GM23338 (cell line): Measurements from ENCODE around the gene DSCAML1. TPM values are rescaled to one million over a fixed set of nuclear protein-coding genes. Genes with fewer than 3 reads are reported as not detected.

Experiments used
- ATAC-seq: fragments of 200-7000 bp; cut with Tn5 transposase; 3 replicates; pipeline ENCODE4 v1.9.1; 2020
- DNase-seq: peaks from one replicate; pipeline ENCODE4 v3.0.0-alpha.2; 2015; ENCODE audit warnings: low spot score
- H2AFZ ChIP-seq: fragments of 200-600 bp; sonication (generic); 2 replicates; pipeline ENCODE4 v1.8.0; 2016; ENCODE audit warnings: antibody characterized with exemption, mild to moderate bottlenecking, moderate library complexity
- H3F3A ChIP-seq: fragments of 200-600 bp; sonication (generic); replicated peaks from 2 replicates; pipeline ENCODE4 v1.8.0; 2017; ENCODE audit warnings: antibody characterized with exemption, mixed run types, low read depth
- H3K27ac ChIP-seq: fragments of 200-600 bp; sonication (generic); 2 replicates; pipeline ENCODE4 v1.6.1; 2016; ENCODE audit warnings: low read depth
- H3K27me3 ChIP-seq: fragments of 200-600 bp; sonication (generic); 2 replicates; pipeline ENCODE4 v1.8.0; 2016; ENCODE audit warnings: mild to moderate bottlenecking, mixed run types, moderate library complexity; ENCODE audit not compliant: insufficient read depth
- H3K36me3 ChIP-seq: fragments of 200-600 bp; sonication (generic); 2 replicates; pipeline ENCODE4 v1.8.0; 2016; ENCODE audit warnings: mild to moderate bottlenecking; ENCODE audit not compliant: insufficient read depth
- H3K4me1 ChIP-seq: fragments of 200-600 bp; sonication (generic); 2 replicates; pipeline ENCODE4 v1.8.0; 2016; ENCODE audit warnings: mild to moderate bottlenecking, moderate library complexity; ENCODE audit not compliant: insufficient read depth
- H3K4me2 ChIP-seq: fragments of 200-600 bp; sonication (generic); 2 replicates; pipeline ENCODE4 v1.7.1; 2017; ENCODE audit warnings: mixed run types
- H3K4me3 ChIP-seq: fragments of 200-600 bp; sonication (generic); 2 replicates; pipeline ENCODE4 v1.6.1; 2016; ENCODE audit warnings: mixed run types
- H3K79me2 ChIP-seq: fragments of 200-600 bp; sonication (generic); replicated peaks from 2 replicates; pipeline ENCODE4 v1.8.0; 2017; ENCODE audit warnings: mild to moderate bottlenecking; ENCODE audit not compliant: insufficient read depth
- H3K9me2 ChIP-seq: fragments of 200-600 bp; sonication (generic); 2 replicates; pipeline ENCODE4 v1.8.0; 2017; ENCODE audit not compliant: insufficient read depth
- H4K20me1 ChIP-seq: fragments of 200-600 bp; sonication (generic); replicated peaks from 2 replicates; pipeline ENCODE4 v1.8.0; 2017; ENCODE audit warnings: mild to moderate bottlenecking; ENCODE audit not compliant: insufficient read depth
- H3K27ac Mint-ChIP-seq: 2 replicates; pipeline ENCODE4 v1.8.0; 2020; ENCODE audit warnings: inconsistent platforms, mild to moderate bottlenecking, moderate library complexity, mixed read lengths
- H3K27me3 Mint-ChIP-seq: 3 replicates; pipeline ENCODE4 v1.8.0; 2022; ENCODE audit warnings: low read depth, mild to moderate bottlenecking, moderate library complexity, mixed read lengths, inconsistent platforms; ENCODE audit not compliant: insufficient read depth, poor library complexity
- H3K36me3 Mint-ChIP-seq: 3 replicates; pipeline ENCODE4 v1.8.0; 2021; ENCODE audit warnings: low read depth, mild to moderate bottlenecking, inconsistent platforms, moderate library complexity, mixed read lengths
- H3K4me1 Mint-ChIP-seq: 3 replicates; pipeline ENCODE4 v1.8.0; 2020; ENCODE audit warnings: mild to moderate bottlenecking, inconsistent platforms, mixed read lengths
- H3K4me3 Mint-ChIP-seq: 3 replicates; pipeline ENCODE4 v1.8.0; 2021; ENCODE audit warnings: moderate library complexity, mild to moderate bottlenecking, inconsistent platforms, mixed read lengths
- H3K9me3 Mint-ChIP-seq: 3 replicates; pipeline ENCODE4 v1.8.0; 2020; ENCODE audit warnings: moderate library complexity, mild to moderate bottlenecking, inconsistent platforms, mixed read lengths
- CREB1 ChIP-seq: fragments of 250-450 bp; sonication (Bioruptor Pico); IDR thresholded peaks from 2 replicates; pipeline ENCODE4 v1.5.0; 2020; ENCODE audit warnings: low read depth, mild to moderate bottlenecking, moderate library complexity
- EZH2 ChIP-seq: fragments of 200-600 bp; sonication (generic); IDR thresholded peaks from one replicate; pipeline ENCODE4 v1.8.0; 2017; ENCODE audit warnings: antibody characterized with exemption, mild to moderate bottlenecking, low read depth; ENCODE audit not compliant: unreplicated experiment
- EZH2phosphoT487 ChIP-seq: fragments of 200-600 bp; sonication (generic); IDR thresholded peaks from one replicate; pipeline ENCODE4 v1.8.1; 2018; ENCODE audit warnings: antibody characterized with exemption; ENCODE audit not compliant: unreplicated experiment
- JUNB ChIP-seq: IDR thresholded peaks from one replicate; pipeline ENCODE4 v1.6.1; 2016; ENCODE audit warnings: antibody characterized with exemption; ENCODE audit not compliant: unreplicated experiment
- NANOG ChIP-seq: IDR thresholded peaks from 2 replicates; pipeline ENCODE4 v1.6.1; 2016; ENCODE audit warnings: antibody characterized with exemption, borderline replicate concordance
- POLR2AphosphoS5 ChIP-seq: IDR thresholded peaks from 2 replicates; pipeline ENCODE4 v1.6.1; 2016; ENCODE audit warnings: antibody characterized with exemption, low read depth
- STAT1 ChIP-seq: IDR thresholded peaks from one replicate; pipeline ENCODE4 v1.6.1; 2016; ENCODE audit warnings: antibody characterized with exemption; ENCODE audit not compliant: unreplicated experiment
- ZNF114 ChIP-seq: fragments of 250-450 bp; sonication (Bioruptor Pico); IDR thresholded peaks from 2 replicates; pipeline ENCODE4 v1.5.0; 2020; ENCODE audit warnings: mild to moderate bottlenecking, moderate library complexity
- ZNF331 ChIP-seq: fragments of 250-450 bp; sonication (Bioruptor Pico); IDR thresholded peaks from 2 replicates; pipeline ENCODE4 v1.5.0; 2020; ENCODE audit warnings: low read depth, mild to moderate bottlenecking, moderate library complexity
- ZNF462 ChIP-seq: fragments of 250-450 bp; sonication (Bioruptor Pico); IDR thresholded peaks from 2 replicates; pipeline ENCODE4 v1.5.0; 2020; ENCODE audit warnings: mild to moderate bottlenecking, moderate library complexity
- polyA plus RNA-seq: library from polyadenylated mRNA; unstranded; fragments of >200 nt; fragmentation: Nextera tagmentation; extraction: Ambion mirVana; gene quantifications from 2 replicates; pipeline ENCODE4 v1.2.1, GENCODE V29; 2016
- total RNA-seq: library from RNA; depleted of rRNA; stranded (reverse); fragments of >200 nt; shearing (Covaris generic); gene quantifications from 2 replicates; pipeline ENCODE4 v1.2.3, GENCODE V29; 2014
- TF ChIP-seq, protein P1 (sequence below): IDR thresholded peaks from 2 replicates; pipeline ENCODE4 v1.6.1; 2016; ENCODE audit warnings: antibody characterized with exemption
- TF ChIP-seq, protein P2 (sequence below): IDR thresholded peaks from one replicate; pipeline ENCODE4 v1.6.1; 2018; ENCODE audit warnings: antibody characterized with exemption; ENCODE audit not compliant: unreplicated experiment
- TF ChIP-seq, protein P3 (sequence below), 2 experiments: fragments of 200-600 bp in 1 of 2; sonication (generic) in 1 of 2; conservative IDR thresholded peaks; 2 replicates each; pipeline versions ENCODE4 v1.5.1 to v1.6.1; 2016 to 2017; ENCODE audit warnings: antibody characterized with exemption in 2 of 2, low read depth in 2 of 2, mild to moderate bottlenecking in 2 of 2, moderate library complexity in 1 of 2

DSCAML1 gene
- total and polyA plus RNA-seq, 2 experiments from 2014 or later = 0.17 TPM; not detected in 1

DNA sequence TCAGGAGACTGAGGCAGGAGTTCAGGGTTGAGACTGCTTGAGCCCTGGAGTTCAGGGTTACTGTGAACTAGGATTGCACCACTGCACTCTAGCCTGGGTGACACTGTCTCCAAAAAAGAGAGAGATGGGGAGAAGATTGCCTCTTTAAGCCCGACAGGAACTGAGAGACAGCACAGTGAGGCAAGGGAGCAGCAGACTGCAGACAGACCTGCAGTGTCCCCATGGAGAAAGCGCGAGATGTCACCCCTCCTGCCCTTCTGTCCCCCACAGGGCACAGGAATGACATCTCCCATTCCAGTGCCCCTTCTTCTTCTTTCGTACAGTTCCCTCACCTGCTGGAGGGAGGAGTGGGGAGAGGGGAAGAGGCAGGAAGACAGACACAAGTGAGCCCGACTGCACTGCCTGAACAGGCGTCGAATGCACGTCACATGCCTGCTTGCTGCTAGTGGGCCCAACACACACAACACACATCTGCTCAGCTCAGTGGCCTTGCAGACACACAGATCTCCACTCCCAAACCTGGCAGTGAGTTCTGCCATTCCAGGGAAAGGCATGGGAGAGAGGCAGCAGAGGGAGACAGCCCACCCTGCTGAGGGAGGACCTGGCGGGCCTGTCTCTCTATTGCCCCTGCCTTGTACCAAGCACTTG, 167.0 kb downstream of the DSCAML1 start:
- peaks cover 1% of the 10 kb centered on the region; the same call in 1 of the 3 replicates for H3K4me1 Mint-ChIP-seq
- H3K4me3 Mint-ChIP-seq = no peak overlapping the region
- Histone ChIP-seq H2AFZ (no peak overlapping the region), H4K20me1 (no peaks in the 10 kb centered on the region), H3K4me2 (no peak overlapping the region), H3K4me1 (no peaks in the 10 kb centered on the region), H3K79me2 (no peaks in the 10 kb centered on the region), H3K27me3 (no peaks in the 10 kb centered on the region), H3K27ac (no peak overlapping the region), H3K9me2 (no peaks in the 10 kb centered on the region), H3K36me3 (no peaks in the 10 kb centered on the region), H3F3A (no peaks in the 10 kb centered on the region), H3K4me3 (no peak overlapping the region)
- H3K9me3 Mint-ChIP-seq = no peaks in the 10 kb centered on the region; the same call in 2 of the 3 replicates
- no peaks in the 10 kb centered on the region for H3K36me3 Mint-ChIP-seq
- H3K27me3 Mint-ChIP-seq = peaks cover 6% of the 10 kb centered on the region
- H3K27ac Mint-ChIP-seq = no peak overlapping the region
- no peak for ATAC-seq
- no peak for DNase-seq
- TF ChIP-seq ZNF462 (CRISPR knock-in tag) (no peak), JUNB (no peak), STAT1 (no peak), CREB1 (CRISPR knock-in tag) (no peak), POLR2AphosphoS5 (no peak), ZNF331 (no peak), EZH2 (no peak), EZH2phosphoT487 (no peak), NANOG (no peak), ZNF114 (no peak)
- TF ChIP-seq, protein P1, sequence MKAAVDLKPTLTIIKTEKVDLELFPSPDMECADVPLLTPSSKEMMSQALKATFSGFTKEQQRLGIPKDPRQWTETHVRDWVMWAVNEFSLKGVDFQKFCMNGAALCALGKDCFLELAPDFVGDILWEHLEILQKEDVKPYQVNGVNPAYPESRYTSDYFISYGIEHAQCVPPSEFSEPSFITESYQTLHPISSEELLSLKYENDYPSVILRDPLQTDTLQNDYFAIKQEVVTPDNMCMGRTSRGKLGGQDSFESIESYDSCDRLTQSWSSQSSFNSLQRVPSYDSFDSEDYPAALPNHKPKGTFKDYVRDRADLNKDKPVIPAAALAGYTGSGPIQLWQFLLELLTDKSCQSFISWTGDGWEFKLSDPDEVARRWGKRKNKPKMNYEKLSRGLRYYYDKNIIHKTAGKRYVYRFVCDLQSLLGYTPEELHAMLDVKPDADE = no peak
- TF ChIP-seq, protein P2, sequence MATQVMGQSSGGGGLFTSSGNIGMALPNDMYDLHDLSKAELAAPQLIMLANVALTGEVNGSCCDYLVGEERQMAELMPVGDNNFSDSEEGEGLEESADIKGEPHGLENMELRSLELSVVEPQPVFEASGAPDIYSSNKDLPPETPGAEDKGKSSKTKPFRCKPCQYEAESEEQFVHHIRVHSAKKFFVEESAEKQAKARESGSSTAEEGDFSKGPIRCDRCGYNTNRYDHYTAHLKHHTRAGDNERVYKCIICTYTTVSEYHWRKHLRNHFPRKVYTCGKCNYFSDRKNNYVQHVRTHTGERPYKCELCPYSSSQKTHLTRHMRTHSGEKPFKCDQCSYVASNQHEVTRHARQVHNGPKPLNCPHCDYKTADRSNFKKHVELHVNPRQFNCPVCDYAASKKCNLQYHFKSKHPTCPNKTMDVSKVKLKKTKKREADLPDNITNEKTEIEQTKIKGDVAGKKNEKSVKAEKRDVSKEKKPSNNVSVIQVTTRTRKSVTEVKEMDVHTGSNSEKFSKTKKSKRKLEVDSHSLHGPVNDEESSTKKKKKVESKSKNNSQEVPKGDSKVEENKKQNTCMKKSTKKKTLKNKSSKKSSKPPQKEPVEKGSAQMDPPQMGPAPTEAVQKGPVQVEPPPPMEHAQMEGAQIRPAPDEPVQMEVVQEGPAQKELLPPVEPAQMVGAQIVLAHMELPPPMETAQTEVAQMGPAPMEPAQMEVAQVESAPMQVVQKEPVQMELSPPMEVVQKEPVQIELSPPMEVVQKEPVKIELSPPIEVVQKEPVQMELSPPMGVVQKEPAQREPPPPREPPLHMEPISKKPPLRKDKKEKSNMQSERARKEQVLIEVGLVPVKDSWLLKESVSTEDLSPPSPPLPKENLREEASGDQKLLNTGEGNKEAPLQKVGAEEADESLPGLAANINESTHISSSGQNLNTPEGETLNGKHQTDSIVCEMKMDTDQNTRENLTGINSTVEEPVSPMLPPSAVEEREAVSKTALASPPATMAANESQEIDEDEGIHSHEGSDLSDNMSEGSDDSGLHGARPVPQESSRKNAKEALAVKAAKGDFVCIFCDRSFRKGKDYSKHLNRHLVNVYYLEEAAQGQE = no peak
- TF ChIP-seq, protein P3, sequence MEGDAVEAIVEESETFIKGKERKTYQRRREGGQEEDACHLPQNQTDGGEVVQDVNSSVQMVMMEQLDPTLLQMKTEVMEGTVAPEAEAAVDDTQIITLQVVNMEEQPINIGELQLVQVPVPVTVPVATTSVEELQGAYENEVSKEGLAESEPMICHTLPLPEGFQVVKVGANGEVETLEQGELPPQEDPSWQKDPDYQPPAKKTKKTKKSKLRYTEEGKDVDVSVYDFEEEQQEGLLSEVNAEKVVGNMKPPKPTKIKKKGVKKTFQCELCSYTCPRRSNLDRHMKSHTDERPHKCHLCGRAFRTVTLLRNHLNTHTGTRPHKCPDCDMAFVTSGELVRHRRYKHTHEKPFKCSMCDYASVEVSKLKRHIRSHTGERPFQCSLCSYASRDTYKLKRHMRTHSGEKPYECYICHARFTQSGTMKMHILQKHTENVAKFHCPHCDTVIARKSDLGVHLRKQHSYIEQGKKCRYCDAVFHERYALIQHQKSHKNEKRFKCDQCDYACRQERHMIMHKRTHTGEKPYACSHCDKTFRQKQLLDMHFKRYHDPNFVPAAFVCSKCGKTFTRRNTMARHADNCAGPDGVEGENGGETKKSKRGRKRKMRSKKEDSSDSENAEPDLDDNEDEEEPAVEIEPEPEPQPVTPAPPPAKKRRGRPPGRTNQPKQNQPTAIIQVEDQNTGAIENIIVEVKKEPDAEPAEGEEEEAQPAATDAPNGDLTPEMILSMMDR (conservative IDR thresholded peaks at IDR 0.05; ENCODE audit: low read depth in 2 of 2) = no peak
